GM18867 (cell line): ENCODE measurements around the gene LSP1.

Source experiments
- ATAC-seq: cut with Tn5 transposase; IDR thresholded peaks from one replicate; pipeline ENCODE4 v1.9.1; 2021; ENCODE audit warnings: mild to moderate bottlenecking, moderate library complexity; ENCODE audit not compliant: unreplicated experiment

LSP1 gene

DNA sequence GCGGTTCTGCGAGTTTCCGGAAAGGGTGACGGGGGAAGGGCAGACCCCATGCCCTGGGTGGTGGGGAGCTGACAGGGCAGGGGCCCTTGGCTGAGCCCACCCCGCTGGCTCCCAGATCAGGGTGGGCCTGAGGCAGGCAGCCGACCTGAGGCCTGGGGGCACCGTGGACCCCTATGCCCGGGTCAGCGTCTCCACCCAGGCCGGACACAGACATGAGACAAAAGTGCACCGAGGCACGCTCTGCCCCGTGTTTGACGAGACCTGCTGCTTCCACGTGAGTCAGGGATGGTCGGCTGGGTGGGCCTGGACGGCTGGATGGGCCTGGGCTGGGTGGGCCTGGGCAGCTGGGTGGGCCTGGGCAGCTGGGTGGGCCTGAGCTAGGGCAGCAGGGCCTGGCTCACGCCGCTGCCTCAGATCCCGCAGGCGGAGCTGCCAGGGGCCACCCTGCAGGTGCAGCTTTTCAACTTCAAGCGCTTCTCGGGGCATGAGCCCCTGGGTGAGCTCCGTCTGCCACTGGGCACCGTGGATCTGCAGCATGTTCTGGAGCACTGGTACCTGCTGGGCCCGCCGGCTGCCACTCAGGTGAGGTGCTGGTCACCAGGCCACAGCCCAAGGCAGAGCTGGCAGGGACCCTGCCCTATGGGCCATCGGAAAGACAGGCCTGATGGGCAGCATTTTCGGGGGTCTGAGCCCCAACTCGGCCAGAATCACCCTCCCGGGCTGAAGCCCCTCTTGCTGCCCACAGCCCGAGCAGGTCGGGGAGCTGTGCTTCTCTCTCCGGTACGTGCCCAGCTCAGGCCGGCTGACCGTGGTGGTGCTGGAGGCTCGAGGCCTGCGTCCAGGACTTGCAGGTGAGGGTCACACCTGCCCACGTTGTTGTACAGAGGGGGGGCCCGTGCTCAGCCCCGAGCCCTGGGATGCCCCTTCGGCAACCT, 16.6 kb upstream of the LSP1 start:
- no peak for ATAC-seq

DNA sequence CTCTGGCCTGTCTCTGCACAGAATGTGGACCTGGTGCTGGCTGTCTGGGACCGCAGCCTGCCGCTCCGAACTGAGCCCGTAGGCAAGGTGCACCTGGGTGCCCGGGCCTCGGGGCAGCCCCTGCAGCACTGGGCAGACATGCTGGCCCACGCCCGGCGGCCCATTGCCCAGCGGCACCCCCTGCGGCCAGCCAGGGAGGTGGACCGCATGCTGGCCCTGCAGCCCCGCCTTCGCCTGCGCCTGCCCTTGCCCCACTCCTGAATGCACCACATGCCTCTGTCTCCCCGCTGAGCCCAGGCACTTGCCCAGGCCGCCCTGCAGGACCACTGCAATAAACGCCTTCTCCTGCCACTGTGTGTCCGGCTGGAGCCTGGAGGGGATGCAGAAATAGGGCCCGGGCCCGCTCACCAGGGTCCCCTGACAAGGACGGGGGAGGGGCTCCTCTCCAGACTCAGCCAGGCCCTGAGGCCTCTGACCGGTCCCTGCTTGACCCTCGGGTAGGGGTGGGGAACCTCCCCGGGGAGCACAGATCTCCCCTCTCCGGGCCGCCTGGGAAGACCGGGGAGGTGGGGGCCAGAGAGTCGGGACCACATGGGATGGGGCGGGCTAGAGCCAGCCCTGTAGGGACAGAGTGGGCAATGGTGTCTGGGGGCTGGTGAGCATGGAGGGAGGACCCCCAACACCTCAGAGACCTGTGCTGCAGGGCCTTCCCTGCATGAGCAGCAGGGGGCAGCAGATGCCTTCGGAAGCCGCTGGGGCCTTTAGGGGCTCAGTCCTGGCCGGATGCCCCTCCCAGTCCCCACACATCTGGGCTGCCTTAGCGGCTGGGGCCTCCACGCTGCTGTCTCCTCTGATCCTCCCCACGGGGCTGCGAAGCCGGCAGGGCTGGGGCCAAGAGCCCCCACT, 15.5 kb upstream of the LSP1 start:
- peak; percentile 48 for ATAC-seq

DNA sequence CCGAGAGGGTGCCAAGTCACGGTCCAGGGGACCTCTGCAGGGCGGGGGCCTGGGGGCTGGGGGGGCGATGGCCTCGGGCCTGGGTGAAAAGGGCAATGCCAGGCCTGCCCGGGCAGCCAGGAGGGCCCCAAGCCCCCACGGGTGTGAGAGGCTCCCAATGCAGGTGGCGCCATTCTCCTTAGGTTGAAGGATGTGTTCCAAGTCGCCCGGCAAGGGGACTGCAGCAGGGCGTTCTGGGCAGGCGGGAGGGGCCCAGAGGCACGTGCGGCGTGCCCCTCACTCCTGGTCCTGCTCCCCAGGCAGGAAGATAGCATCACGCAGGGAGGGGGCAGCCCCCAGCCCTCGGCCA, 14.8 kb upstream of the LSP1 start:
- ATAC-seq, result no peak

DNA sequence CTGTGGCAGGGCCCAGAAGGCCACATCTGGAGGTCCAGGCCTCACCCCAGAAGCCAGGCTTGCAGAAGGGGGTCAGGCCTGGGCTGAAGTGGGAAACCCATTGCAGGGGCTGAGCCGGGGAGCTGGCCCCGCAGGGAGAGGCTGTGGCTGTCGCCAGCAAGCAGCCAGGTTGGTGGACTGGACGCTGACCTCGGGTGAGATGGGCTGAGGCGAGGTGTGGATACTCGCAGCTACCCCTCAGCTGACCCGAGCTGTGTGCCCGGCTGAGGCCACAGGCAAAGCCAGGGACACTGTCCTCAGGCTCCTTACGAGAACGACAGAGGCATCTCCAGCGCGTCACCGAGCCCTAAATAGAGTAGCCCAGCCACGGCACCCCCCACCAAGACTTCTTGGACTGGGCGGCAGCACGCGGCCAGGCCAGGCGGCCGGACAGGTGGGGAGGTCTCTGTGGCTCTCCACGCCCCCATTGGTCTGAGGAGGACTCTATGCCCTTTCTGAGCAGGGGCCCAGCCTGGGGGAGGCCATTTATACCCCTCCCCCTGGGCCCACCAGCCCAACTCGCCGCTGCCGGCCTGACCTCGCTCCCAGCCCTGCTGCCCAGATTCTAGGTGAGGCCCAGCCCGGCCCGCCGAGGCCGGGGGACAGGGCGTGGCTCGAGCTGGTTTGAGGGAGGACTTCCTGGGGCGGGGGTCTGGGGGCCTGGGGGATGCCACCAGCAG, 14.3 kb upstream of the LSP1 start, which contains the start of gene TNNI2:
TSS of gene TNNI2 (plus strand) at position 556 of the 719 bp plus-strand sequence. CDS start 716 bp downstream, outside the sequence.
- ATAC-seq, result no peak

DNA sequence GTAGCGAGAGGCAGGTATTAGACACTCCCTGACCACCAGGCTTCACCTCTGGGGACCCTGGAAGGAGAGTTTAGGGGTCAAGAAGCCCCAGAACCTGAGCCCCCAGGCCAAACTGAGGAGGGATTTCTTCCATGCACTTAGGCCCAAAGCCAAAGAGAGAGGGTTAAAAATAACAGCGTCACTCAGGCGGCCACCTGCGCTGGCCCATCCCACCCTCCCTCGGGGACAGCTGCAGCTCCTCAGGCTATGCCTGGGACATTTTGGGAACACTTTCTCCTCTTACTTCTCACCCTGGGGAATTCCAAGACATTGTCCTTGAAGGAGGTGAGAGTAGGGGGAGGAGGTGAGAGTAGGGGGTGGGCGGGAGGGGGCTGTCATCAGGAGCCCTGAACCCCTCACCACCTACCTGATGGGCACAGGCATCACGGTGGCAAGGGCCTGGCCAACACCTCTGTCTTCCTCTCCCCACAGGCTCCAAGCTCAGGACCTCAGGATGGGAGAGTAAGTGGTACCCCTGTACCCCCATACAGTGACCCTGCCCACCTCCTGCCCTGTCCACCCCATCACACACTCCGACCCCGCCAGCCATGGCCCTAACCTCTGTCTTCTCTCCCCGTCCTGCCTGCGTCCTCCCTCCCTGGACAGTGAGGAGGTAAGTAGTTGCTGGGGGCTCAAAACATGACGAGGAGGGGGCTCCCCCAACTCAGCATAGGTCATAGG, 13.5 kb upstream of the LSP1 start:
- ATAC-seq, result no peak

DNA sequence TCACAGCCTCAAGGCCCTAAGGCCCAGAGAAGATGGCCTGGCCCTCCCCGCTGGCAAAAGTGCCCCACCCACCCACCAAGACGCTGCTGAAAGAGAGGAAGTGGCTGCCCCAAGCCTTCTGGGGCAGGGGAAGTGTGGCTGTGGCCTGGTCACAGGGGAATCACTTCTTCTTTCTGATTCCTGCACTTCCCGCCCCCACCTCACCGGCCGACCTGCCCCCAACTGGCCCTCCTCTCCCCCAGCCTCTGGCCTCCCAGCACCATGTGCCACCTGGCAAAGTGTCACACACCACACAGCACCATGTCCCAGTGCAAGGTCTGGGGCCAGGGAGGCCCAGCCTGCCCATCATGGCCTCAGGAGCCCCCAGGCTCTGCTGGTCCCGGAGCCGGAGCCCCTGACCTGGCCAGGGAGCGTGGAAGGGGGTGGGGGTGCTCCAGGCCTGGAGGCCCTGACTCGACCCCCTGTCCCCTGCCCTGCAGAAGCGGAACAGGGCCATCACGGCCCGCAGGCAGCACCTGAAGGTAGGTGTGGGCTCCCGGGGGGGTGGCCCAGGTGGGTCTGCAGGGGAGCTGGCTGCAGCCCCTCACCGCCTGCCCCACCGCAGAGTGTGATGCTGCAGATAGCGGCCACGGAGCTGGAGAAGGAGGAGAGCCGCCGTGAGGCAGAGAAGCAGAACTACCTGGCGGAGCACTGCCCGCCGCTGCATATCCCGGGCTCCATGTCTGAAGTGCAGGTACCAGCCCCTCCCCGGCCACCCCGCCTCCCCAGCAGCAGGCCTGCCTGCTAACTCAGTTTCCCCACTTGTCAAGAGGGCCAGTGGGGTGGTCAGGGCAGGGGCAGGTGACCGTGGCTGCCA, 12.7 kb upstream of the LSP1 start:
- peak; percentile 44 for ATAC-seq

DNA sequence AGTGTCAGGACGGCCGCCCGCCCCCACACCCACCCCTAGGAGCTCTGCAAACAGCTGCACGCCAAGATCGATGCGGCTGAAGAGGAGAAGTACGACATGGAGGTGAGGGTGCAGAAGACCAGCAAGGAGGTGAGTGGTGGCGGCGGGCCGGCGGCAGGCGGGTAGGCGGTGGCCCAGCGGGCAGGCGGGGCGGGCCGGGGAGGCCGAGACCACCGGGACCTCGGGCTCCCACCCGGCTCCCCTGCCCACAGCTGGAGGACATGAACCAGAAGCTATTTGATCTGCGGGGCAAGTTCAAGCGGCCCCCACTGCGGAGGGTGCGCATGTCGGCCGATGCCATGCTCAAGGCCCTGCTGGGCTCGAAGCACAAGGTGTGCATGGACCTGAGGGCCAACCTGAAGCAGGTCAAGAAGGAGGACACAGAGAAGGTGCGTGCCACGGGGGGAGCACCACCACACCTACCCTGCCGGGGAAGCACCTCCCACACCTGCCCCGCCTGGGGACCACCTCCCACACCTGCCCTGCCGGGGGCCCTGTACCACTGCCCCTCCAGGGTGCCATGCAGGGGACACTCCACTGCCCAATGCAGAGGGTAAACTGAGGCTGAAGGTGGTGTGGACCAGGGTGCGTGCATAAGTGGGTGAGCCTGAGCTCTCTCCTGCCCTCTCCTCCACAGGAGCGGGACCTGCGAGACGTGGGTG, 12.0 kb upstream of the LSP1 start:
- ATAC-seq, result no peak

DNA sequence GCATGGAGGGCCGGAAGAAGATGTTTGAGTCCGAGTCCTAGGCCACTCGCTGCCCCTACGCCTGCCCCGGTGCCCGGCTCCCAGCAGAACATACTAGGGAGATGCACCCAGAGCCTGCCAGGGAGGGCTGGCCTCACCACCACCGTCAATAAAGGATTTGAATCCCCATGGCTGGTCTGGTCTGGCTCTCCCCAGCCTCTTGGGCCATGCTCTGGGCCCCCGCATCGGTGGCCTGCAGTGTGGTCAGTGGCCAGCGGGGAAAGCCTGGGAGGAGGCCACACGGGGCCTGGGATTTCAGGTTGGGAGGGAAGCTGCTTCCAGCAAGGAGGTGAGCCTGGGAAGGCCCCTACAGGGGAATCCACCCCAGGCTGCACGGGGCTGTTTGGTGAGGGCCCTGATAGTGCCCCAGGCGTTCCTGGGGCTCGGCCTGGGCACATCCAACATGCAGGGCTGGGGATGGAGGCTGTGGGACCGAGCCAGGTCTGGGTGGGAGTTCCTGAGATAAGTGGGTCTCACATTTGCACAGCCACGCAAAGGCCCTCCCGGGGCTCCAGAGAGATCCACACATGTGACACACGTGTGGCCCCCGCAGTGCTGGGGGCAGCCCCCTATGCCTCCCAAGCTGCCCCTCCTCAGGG, 11.3 kb upstream of the LSP1 start:
- ATAC-seq, result no peak

DNA sequence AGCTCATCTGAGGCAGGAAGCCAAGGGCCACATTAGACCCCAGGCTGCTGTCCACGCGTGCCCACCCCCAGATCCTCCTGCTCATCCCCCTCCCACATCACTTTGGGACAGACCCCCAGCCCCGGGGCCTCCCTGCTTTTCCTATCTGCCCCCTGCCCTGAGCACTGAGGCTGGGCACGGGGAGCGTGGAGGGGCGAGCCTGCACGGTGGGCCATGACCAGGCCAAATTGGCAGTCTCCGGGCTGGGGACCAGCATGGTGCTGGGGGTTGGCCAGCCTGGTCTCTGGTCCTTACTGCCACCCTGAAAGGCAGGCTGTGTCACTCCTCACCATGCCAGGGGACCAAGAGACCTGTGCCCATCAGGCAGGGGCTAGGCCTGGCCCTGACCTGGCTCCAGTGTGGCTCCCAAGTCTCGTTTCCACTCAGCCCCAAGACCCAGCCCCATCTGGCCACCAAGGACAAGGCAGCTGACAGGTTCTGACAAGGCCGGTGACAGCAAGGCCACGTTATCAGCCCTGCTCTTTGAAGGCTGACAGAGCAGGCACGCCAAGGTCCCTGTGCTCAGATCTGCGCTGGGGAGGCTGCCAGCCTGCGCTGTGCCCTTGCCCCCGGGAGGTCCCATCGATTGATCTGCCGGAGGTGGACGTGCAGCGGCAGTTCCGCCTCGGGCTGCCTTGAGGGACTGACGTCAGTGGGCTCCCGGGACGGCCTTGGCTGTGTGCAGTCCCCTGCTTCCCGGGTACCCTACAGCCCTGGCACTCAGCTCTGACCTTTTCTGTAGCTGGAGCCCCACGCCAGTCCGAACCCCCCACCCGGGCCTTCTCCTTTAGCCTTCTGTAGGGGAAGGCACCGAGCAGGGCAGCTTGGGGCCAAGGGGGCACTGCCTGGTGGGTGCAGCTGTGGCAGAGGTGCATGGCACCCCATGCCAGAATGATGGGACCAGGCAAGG, 10.5 kb upstream of the LSP1 start:
- ATAC-seq, result no peak

DNA sequence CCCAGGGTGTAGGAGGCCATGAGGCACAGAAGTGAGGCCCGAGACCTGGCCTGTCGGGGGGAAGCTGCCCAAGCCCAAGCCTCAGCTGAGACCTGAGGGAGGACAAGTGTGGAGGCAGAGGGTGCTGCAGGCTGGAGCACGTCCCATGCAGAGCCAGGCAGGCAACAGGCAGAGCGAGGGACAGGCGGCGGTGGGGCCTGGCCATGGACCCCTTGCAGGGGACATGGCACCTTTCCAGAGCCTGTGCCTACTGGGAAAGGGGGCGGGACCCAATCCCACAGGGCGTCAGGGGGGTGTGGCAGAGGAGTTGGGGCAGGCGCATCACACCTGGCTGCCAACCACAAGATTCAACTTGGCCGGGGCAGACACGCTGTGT, 9.8 kb upstream of the LSP1 start:
- ATAC-seq, result no peak

DNA sequence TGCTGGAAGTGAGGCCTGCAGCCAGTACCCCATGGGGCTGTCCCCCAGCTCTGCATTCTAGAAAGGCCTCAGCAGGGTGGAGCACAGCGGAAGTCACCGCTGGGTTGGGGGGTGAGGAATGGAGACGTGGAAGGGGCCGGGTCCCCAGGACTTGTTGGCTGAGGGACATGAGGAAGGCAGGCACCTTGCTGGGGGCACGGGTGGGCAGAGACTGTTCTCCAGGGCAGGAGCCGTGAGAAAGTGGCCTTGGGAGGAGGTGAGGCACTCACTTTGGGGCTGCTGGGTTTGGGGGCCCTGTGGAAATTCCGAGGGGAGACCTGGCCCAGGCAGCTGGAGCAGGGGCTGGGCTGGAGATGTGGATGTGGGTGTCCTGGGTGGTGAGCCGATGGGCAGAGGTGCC, 9.1 kb upstream of the LSP1 start:
- ATAC-seq, result no peak

DNA sequence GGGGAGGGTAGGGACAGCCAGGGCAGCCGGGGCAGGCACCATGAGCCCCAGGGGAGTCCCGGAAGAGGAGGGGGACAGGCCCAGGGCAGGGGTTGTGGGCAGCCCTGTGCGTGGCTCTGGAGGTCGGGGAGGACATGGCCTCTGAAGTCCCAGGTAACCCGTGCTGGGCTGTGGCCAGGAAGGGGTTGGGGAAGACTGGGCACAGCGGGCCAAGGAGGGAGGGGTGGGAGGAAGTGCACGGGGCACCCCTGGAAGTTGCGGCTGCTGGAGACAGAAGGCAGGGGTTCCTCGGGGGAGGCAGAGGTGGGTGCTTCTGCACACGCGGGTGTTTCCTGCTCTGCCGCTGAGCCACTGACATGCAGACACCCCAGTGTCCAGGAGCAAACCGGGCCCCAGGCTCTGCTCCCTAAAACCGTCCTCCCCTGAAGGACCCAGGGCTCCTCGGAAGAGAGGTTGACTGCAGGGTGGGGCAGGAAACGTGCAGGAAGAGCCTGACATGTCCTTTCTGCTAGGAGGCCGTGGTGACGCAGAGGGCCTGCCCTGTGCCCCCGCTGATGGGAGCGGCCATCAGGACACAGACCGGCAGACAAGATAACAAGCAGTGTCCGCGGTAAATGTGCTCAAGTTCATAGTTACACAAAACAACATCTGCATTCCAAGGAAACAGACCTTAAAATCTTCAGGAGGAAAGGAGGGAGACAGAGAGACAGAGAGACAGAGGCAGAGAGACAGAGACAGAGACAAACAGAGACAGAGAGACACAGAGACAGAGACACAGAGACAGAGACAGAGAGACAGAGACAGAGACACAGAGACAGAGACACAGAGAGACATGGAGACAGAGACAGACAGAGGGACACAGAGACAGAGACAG, 8.4 kb upstream of the LSP1 start:
- no peak for ATAC-seq

DNA sequence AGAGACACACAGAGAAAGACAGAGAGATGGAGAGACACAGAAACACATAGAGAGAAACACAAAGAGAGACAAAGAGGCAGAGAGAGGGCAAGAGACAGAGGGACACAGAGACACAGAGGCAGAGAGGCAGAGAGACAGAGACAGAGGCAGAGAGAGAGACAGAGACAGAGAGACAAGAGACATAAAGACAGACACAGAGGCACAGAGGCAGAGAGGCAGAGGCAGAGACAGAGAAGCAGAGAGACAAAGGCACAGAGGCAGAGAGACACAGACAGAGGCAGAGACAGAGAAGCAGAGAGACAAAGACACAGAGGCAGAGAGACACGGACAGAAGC, 7.8 kb upstream of the LSP1 start:
- no peak for ATAC-seq

DNA sequence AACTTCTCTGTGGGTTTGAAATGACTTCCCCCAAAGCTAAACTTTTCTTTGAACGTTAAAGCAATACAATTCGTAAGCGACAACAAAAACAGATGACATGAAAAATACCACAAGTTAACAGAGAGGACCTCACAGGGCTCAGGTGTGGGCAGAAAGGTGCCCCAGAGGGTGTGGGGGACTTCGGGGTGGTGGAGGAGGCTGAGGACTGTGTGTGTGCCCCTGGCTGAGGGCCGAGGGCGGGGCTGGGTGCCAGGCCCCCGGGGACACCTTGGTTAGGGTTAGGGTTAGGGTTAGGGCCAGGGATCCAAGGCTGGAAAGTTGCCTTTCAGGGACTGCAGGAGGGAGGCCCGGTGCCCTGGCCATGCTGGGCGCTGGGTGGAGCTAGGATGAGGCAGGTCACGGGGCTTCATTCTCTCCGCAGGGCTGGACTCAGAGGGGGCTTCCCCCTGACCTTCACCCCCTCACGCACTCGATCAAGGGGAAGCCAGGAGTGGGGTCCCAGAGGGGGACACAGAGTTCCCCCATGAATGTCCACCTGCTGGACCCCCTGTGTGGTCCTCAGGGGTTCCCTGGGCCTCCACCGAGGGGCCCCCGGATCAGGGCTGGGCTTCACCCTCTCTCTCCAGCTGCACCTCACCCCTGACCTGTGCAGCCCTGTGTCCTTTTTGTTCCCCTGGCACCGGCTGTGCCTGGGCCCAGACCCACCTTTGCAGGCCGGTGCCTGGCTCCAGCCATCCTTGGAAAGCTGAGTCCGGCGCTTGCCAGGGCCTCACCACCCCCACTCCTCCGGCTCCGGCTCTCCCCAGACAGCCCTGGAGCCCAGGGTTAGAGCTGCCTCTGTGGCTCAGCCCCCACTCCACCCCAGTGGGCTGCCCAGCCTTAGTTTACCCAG, 7.1 kb upstream of the LSP1 start:
- ATAC-seq, result no peak

DNA sequence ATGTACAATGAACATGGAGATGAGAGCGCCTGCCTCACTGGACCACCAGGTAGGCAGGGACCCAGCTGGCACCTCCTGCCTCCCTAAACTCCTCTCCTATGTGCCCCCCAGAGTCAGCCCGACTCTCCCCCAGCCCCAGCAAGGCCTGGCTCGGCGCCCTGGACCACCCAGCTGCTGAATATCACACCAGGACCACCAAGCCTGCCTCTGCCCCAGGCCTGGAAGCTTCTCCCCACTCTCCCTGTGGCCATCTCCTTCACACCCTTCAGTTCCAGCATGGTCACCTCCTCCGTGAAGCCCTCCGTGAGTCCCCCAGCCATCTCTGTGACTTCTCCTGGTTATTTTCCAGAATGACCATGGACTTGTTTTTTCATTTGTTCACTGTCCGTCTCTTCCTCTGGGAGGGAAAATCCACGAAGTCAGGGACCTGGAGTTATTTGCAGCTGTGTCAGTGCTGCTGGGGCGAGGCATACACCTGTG, 6.4 kb upstream of the LSP1 start:
- no peak for ATAC-seq
